Left lung (tissue), 10 donors: ENCODE measurements around the gene MSLN. TPM values are rescaled to one million over a fixed set of nuclear protein-coding genes. Genes with fewer than 3 reads are reported as not detected.
A peak's percentile ranks its signal among the peaks of the same experiment; 100 is the strongest.

Experiments used
- ATAC-seq: fragments of 200-7000 bp; cut with Tn5 transposase; one replicate; pipeline ENCODE4 v1.9.1; 2020; ENCODE audit warnings: moderate library complexity
- DNase-seq, 4 donors: peaks; one replicate each; pipeline ENCODE4 v3.0.0-alpha.2; 2013 to 2020
- H3K27ac ChIP-seq, 2 donors: fragments of 200-600 bp; sonication (generic) in 1 of 2; one replicate each; pipeline versions ENCODE4 v1.5.0 to v1.8.0; 2020 to 2021
- H3K27me3 ChIP-seq, 2 donors: fragments of 200-600 bp; sonication (generic) in 1 of 2; one replicate each; pipeline versions ENCODE4 v1.5.0 to v1.8.0; 2020 to 2021
- H3K36me3 ChIP-seq, 2 donors: fragments of 200-600 bp; sonication (generic) in 1 of 2; one replicate each; pipeline versions ENCODE4 v1.5.0 to v1.8.0; 2020 to 2021
- H3K4me1 ChIP-seq, 2 donors: fragments of 200-600 bp; one replicate each; pipeline ENCODE4 v1.8.0; 2021
- H3K4me3 ChIP-seq, 2 donors: fragments of 200-600 bp; sonication (generic) in 1 of 2; one replicate each; pipeline versions ENCODE4 v1.5.0 to v1.8.0; 2020 to 2021; ENCODE audit warnings: mild to moderate bottlenecking in 1 of 2
- H3K9me3 ChIP-seq, 2 donors: fragments of 200-600 bp; sonication (generic) in 1 of 2; one replicate each; pipeline versions ENCODE4 v1.5.0 to v1.8.0; 2020 to 2021
- CTCF ChIP-seq, 2 donors: fragments of 200-600 bp; sonication (generic) in 1 of 2; IDR thresholded peaks; one replicate each; pipeline versions ENCODE4 v1.5.0 to v1.8.0; 2021; ENCODE audit warnings: antibody characterized with exemption in 2 of 2
- intact Hi-C, 2 donors: fragments of 100-400 bp; cut with DNase I; formaldehyde crosslinking; loops; one replicate each; pipeline versions ENCODE4 v1.11.2 to v1.14.2; 2022
- polyA plus RNA-seq, 6 donors: library from polyadenylated mRNA; unstranded; fragments of 120-200 nt; gene quantifications; one replicate each; pipeline ENCODE4 v1.2.1, GENCODE V29; 2013; ENCODE audit not compliant: insufficient read length in 6 of 6
- total RNA-seq, 2 donors: library from RNA; stranded (reverse); fragmentation: NEBNext Ultra II Directional; extraction: Animal tissue kit (Norgen Biotek cat#: 25700); gene quantifications; one replicate each; pipeline ENCODE4 v1.2.1, GENCODE V29; 2021
- donor health status: DM: no; HTN: yes; CAD: no.
- donor health status: DM: no; HTN: no; CAD: no.

MSLN gene
- total and polyA plus RNA-seq, 8 donors: 14.5 to 464 (median 20.8) TPM

DNA sequence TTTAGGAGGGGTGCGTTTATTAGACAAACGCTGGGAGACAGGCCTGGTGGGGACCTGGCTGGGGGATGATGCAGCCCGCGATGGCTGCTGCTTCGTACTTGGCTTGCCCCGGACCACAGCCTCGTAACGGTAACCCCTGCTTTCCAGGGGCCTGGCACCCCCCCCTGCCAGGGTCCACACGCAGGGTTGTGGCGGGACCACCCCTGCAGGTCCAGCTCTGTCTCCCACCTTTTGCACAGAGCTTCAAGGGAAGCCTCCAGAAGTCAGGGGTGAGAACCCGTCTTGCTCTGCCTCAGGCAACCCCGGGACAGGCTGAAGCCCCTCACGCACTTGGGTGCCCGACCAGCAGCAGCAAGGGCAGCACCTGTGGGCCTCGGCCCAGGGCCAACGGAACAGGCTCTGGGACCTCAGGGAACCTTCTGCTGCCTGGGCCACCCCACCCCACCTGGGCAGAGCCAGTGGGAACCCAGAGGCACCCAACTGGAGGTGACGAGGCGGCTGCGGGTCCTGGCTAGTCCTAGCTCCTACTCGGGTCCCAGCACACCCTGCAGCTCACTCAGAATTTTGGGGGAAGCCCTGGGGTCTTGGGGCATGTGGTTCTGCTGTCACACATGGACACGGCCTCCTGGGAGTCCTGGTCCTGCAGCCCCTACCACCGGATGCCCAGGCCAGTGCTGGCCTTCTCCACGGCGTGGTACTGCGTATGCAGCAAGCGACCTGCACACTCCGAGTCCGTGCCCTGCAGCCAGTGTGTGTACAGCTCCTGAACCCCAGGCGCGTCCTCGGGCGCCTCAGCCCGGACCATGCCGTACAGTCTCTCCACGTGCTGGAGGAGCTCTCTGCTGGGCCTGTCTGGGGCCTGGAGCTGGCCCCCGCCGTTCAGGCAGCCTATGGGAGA lies 30.5 kb upstream of the MSLN start:
- no peak overlapping the region for H3K4me3 ChIP-seq
- H3K4me1 ChIP-seq: peaks cover 12 to 29% of the 10 kb centered on the region in 2 donors
- no peaks in the 10 kb centered on the region for H3K9me3 ChIP-seq
- peaks cover 0 to 45% of the 10 kb centered on the region in 2 donors for H3K27me3 ChIP-seq
- no peak for TF ChIP-seq CTCF (IDR thresholded peaks at IDR 0.05)
- intact Hi-C loops: no loop called here
- peaks cover 0 to 53% of the 10 kb centered on the region in 2 donors for H3K36me3 ChIP-seq
- peak in 1 of 4 donors; percentile 78 for DNase-seq
- no peak for ATAC-seq
- no peak overlapping the region for H3K27ac ChIP-seq

- DNase-seq: peak in 1 of 4 donors; percentile 58
- Histone ChIP-seq H3K9me3 (no peaks in the 10 kb centered on the region), H3K27me3 (peaks cover 0 to 36% of the 10 kb centered on the region in 2 donors), H3K4me3 (no peak overlapping the region), H3K27ac (no peak overlapping the region), H3K36me3 (peaks cover 0 to 62% of the 10 kb centered on the region in 2 donors), H3K4me1 (peaks cover 12 to 29% of the 10 kb centered on the region in 2 donors)
- no peak for TF ChIP-seq CTCF (IDR thresholded peaks at IDR 0.05)
- intact Hi-C loops: no loop called here
- no peak for ATAC-seq
Observed at GRCh38 chr16:730666-731509, 29.6 kb upstream of the MSLN start.

DNA sequence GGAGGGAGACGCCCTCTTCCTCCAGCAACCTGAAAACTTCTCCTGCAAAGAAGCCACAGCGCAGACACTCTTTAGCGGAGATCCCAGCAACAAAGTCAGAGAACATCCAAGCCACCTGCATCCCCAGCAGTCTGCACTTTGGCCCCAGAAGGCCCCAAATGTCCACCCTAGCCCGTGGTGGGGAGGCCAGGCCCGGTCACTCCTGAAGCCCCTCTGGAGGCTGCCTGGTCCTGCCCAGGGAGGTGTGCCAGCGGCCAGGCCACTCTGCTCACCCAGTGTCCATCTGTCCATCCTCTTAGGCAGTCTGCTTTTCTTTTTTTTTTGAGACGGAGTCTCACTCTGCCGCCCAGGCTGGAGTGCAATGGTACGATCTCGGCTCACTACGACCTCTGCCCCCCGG lies 28.2 kb upstream of the MSLN start:
- H3K36me3 ChIP-seq: peaks cover 0 to 76% of the 10 kb centered on the region in 2 donors
- no peak for ATAC-seq

GRCh38 chr16:732936-733335 lies 27.6 kb upstream of the MSLN start:
- TF ChIP-seq CTCF (IDR thresholded peaks at IDR 0.05): no peak
- intact Hi-C loops: no loop called here
- Histone ChIP-seq H3K9me3 (no peaks in the 10 kb centered on the region), H3K4me1 (peaks cover under 1 to 10% of the 10 kb centered on the region in 2 donors), H3K4me3 (no peak overlapping the region), H3K27ac (no peak overlapping the region), H3K36me3 (peaks cover 0 to 82% of the 10 kb centered on the region in 2 donors), H3K27me3 (peaks cover 0 to 16% of the 10 kb centered on the region in 2 donors)
- ATAC-seq (no peak), DNase-seq (peak in 1 of 4 donors; percentile 73)

More for the DNA sequence above, 28.2 kb upstream of the MSLN start:
- peak in 1 of 4 donors; percentile 59 for DNase-seq
- Histone ChIP-seq H3K9me3 (no peaks in the 10 kb centered on the region), H3K27ac (no peak overlapping the region), H3K4me3 (no peak overlapping the region), H3K4me1 (peaks cover 7 to 16% of the 10 kb centered on the region in 2 donors), H3K27me3 (peaks cover 0 to 22% of the 10 kb centered on the region in 2 donors)
- TF ChIP-seq CTCF (IDR thresholded peaks at IDR 0.05): no peak
- intact Hi-C loops: no loop called here
